Measurements from ENCODE around the gene SRRM4. TPM values are rescaled to one million over a fixed set of nuclear protein-coding genes. Genes with fewer than 3 reads are reported as not detected.

SRRM4 gene
- total and polyA plus RNA-seq, 2 experiments from 2014 or later: 0.53 to 0.63 TPM

GRCh38 chr12:119204131-119204530 lies 222.8 kb downstream of the SRRM4 start (continued):
- TF ChIP-seq ZNF462 (CRISPR knock-in tag; IDR thresholded peaks at IDR 0.05) (no peak), POLR2AphosphoS5 (IDR thresholded peaks at IDR 0.05; ENCODE audit: low read depth) (no peak), REST (IDR thresholded peaks at IDR 0.05; ENCODE audit: unreplicated experiment) (no peak), ZNF114 (CRISPR knock-in tag; IDR thresholded peaks at IDR 0.05) (no peak), EZH2 (IDR thresholded peaks at IDR 0.05; ENCODE audit: low read depth, unreplicated experiment) (no peak), NANOG (IDR thresholded peaks at IDR 0.05; ENCODE audit: borderline replicate concordance) (no peak), ZNF331 (CRISPR knock-in tag; IDR thresholded peaks at IDR 0.05; ENCODE audit: low read depth) (no peak)
